HG03196 (cell line): ENCODE data around the gene SNRNP27.
"Not testable (repeated sequence)": the region's sequence is repeated elsewhere in the genome, so short reads cannot be mapped to it uniquely, and the experiment has no call there.

Source experiments
- ATAC-seq: cut with Tn5 transposase; IDR thresholded peaks from one replicate; pipeline ENCODE4 v1.9.1; 2021; ENCODE audit not compliant: unreplicated experiment

Gene SNRNP27

GRCh38 chr2:69893684-69894551, at the start of gene SNRNP27:
Gene SNRNP27, plus strand, starts transcription at chr2:69893956. Its CDS starts 29 bp downstream, at chr2:69893985.
- ATAC-seq: peak; percentile 72

- no peak for ATAC-seq
Measured at GRCh38 chr2:69843993-69844392, 49.8 kb upstream of the SNRNP27 start.

- no peak for ATAC-seq
Measured at GRCh38 chr2:69844560-69844959, 49.2 kb upstream of the SNRNP27 start.

- no peak for ATAC-seq
Measured at GRCh38 chr2:69846182-69847067, 47.3 kb upstream of the SNRNP27 start.

GRCh38 chr2:69847068-69847828, 46.5 kb upstream of the SNRNP27 start:
- no peak for ATAC-seq

GRCh38 chr2:69848186-69848790, 45.5 kb upstream of the SNRNP27 start:
- ATAC-seq: no peak

GRCh38 chr2:69858261-69858660, 35.5 kb upstream of the SNRNP27 start:
- ATAC-seq: no peak

GRCh38 chr2:69863298-69863697, 30.5 kb upstream of the SNRNP27 start:
- ATAC-seq: no peak

GRCh38 chr2:69888451-69888850, 5.3 kb upstream of the SNRNP27 start:
- ATAC-seq: no peak

- no peak for ATAC-seq
Measured at GRCh38 chr2:69889302-69889701, 4.5 kb upstream of the SNRNP27 start.

- no peak for ATAC-seq
Measured at GRCh38 chr2:69890881-69891280, 2.9 kb upstream of the SNRNP27 start.

- ATAC-seq: not testable (repeated sequence)
Measured at GRCh38 chr2:69892838-69893424, 825 bp upstream of the SNRNP27 start.

- ATAC-seq: not testable (repeated sequence)
Measured at GRCh38 chr2:69894737-69895136, 981 bp downstream of the SNRNP27 start.

GRCh38 chr2:69902213-69902922, 8.6 kb downstream of the SNRNP27 start:
- no peak for ATAC-seq

- no peak for ATAC-seq
Measured at GRCh38 chr2:69907216-69907615, 13.5 kb downstream of the SNRNP27 start.

- no peak for ATAC-seq
Measured at GRCh38 chr2:69911985-69912563, 18.3 kb downstream of the SNRNP27 start.

GRCh38 chr2:69914164-69914949, 20.6 kb downstream of the SNRNP27 start:
- peak; percentile 84 for ATAC-seq
